Central memory CD4-positive, alpha-beta T cell (primary cell): ENCODE results near the gene FAP.

Experiments
- DNase-seq: peaks from one replicate; pipeline ENCODE4 v3.0.0; 2022

FAP gene

GRCh38 chr2:162185541-162186232 lies 57.6 kb downstream of the FAP start:
- no peak for DNase-seq

- DNase-seq, result no peak
Measured at GRCh38 chr2:162184821-162185450, 58.3 kb downstream of the FAP start.

GRCh38 chr2:162184359-162184758 lies 58.9 kb downstream of the FAP start:
- no peak for DNase-seq

GRCh38 chr2:162182395-162182794 lies 60.9 kb downstream of the FAP start:
- no peak for DNase-seq

GRCh38 chr2:162177301-162177700 lies 65.9 kb downstream of the FAP start:
- no peak for DNase-seq

- no peak for DNase-seq
Measured at GRCh38 chr2:162175714-162176113, 67.5 kb downstream of the FAP start.

- no peak for DNase-seq
Measured at GRCh38 chr2:162174746-162175145, 68.5 kb downstream of the FAP start.

- DNase-seq, result no peak
Measured at GRCh38 chr2:162172802-162173370, 70.4 kb downstream of the FAP start.

- no peak for DNase-seq
Measured at GRCh38 chr2:162166745-162167144, 76.5 kb downstream of the FAP start.

- DNase-seq, result no peak
Measured at GRCh38 chr2:162166174-162166573, 77.1 kb downstream of the FAP start.

- DNase-seq, result no peak
Measured at GRCh38 chr2:162164802-162165201, 78.4 kb downstream of the FAP start.

GRCh38 chr2:162159446-162159845 lies 83.8 kb downstream of the FAP start:
- DNase-seq, result no peak

GRCh38 chr2:162156149-162156548 lies 87.1 kb downstream of the FAP start:
- no peak for DNase-seq

- DNase-seq, result no peak
Measured at GRCh38 chr2:162155093-162155492, 88.2 kb downstream of the FAP start.

GRCh38 chr2:162153608-162154224 lies 89.5 kb downstream of the FAP start:
- DNase-seq, result peak; percentile 34

- DNase-seq, result no peak
Measured at GRCh38 chr2:162152147-162152546, 91.1 kb downstream of the FAP start, which contains the start of gene GCG. Gene GCG, minus strand, starts transcription at chr2:162152247. Its CDS starts 3,069 bp downstream, at chr2:162149178.

- no peak for DNase-seq
Measured at GRCh38 chr2:162149940-162150339, 93.3 kb downstream of the FAP start.

GRCh38 chr2:162149466-162149865 lies 93.8 kb downstream of the FAP start:
- DNase-seq, result no peak

GRCh38 chr2:162148956-162149355 lies 94.3 kb downstream of the FAP start:
- no peak for DNase-seq

- no peak for DNase-seq
Measured at GRCh38 chr2:162143969-162144368, 99.3 kb downstream of the FAP start.

GRCh38 chr2:162138310-162138709 lies 104.9 kb downstream of the FAP start:
- DNase-seq, result no peak

GRCh38 chr2:162127422-162127821 lies 115.8 kb downstream of the FAP start:
- DNase-seq, result no peak

- DNase-seq, result no peak
Measured at GRCh38 chr2:162126527-162126926, 116.7 kb downstream of the FAP start.

- no peak for DNase-seq
Measured at GRCh38 chr2:162126111-162126519, 117.1 kb downstream of the FAP start.
